HG03103 (cell line): ENCODE results near the gene KIF1A.
"Not testable (repeated sequence)": the region's sequence is repeated elsewhere in the genome, so short reads cannot be mapped to it uniquely, and the experiment has no call there.

Source experiments
- ATAC-seq: cut with Tn5 transposase; IDR thresholded peaks from one replicate; pipeline ENCODE4 v1.9.1; 2021; ENCODE audit warnings: low read depth; ENCODE audit not compliant: unreplicated experiment

KIF1A gene

DNA sequence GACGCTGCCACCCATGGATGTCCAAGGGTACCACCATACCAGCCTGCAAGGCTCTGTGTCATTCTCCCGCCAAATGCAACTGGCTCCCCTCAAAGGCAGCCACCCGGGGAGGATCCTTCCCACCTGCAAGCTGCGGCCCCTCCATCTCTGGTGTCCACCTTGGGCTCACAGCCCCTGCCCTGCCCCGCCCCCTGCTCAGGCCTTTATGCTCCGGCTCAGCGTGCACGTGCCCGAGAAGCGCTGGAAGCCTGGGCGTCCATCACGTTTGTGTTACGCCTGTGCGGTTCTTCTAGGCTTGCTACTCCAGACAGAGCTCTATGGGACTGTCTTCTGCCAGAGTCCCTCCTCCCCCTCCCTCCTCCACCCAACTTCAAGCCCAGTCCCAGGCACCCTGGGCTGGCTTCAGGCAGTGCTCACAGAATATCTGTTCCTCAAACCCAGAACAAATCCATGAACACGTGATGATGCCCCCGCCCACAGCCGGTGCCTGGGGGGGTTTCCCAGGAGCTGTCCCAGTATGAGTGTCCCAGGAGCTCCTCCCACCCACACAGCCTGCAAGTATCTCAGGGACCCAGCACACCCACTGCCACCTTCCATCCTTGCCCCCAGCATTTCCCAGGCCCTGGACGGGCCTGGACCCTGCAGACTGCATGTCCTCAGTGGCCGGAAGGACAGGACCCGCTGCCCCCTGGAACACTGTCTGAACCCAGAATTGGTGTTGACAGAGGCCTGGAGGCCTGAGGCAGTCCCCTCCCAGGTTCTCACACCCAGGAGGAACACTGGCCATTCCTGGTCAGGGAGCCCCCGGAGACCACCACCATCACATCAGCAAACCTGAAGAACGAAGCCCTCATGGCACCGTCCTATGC is 30.3 kb downstream of the KIF1A start:
- no peak for ATAC-seq

DNA sequence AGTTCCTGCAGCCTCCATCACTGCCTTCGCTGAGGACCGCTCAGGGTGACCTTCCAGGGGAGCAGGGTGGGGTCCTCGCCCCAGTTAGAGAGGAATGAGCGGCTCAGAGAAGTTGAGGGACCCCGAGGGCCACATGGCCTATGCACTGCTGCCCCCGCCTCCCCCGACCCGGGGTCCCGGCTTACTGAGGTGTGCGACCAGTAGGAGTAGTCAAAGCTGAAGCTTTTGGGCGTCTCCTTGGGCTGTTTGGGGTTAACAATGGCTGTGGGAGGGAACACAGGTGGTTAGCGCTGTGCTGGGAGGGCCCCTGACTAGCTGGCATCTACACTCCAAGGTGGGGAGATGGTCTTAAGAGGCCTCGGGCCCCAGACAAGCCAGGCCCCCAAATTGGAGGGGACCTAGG is 31.0 kb downstream of the KIF1A start:
- no peak for ATAC-seq

- ATAC-seq, result no peak
These were observed 31.5 kb downstream of the KIF1A start for GRCh38 chr2:240788482-240788881.

GRCh38 chr2:240787521-240788472 is 32.2 kb downstream of the KIF1A start:
- ATAC-seq, result no peak

DNA sequence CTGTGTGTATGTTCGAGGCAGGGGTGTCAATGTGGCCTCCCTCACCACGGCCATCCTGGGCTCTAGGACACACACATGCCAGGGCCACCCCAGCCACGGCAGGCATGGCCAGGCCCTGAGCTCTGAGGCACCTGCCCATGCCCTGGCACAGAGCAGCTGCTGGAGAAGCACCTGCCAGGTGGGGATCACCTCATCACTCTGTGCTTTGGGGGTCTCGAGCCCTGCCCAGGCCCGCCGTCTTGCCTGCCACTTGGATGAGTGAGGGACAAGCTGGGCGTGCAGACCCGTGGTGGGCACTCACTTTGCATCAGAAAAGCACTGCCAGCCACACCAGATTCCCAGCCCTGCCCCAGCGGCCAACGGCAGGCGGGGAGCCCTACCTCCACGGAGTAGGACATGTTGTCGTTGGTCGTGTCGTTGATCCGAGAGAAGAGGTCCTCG is 33.1 kb downstream of the KIF1A start:
- ATAC-seq, result no peak

DNA sequence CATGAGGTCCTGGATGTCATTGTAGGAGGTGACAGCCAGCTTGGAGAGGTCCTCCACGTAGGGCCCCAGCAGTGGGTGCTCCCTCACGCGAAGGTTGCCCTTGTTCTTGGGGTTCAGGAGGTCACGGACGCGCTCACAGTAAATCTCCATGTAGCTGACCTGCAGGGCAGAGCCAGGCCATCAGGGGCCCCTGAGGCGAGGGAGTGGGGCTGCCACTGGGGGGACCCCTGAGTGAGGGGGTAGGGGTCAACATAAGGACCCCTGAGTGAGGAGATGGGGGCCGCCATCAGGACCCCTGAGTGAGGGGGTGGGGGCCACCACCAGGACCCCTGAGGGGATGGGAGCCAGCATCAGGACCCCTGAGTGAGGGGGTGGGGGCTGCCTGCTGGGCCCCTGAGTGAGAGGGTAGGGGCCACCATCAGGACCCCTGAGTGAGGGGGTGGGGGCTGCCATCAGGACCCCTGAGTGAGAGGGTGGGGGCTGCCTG is 33.6 kb downstream of the KIF1A start:
- no peak for ATAC-seq

DNA sequence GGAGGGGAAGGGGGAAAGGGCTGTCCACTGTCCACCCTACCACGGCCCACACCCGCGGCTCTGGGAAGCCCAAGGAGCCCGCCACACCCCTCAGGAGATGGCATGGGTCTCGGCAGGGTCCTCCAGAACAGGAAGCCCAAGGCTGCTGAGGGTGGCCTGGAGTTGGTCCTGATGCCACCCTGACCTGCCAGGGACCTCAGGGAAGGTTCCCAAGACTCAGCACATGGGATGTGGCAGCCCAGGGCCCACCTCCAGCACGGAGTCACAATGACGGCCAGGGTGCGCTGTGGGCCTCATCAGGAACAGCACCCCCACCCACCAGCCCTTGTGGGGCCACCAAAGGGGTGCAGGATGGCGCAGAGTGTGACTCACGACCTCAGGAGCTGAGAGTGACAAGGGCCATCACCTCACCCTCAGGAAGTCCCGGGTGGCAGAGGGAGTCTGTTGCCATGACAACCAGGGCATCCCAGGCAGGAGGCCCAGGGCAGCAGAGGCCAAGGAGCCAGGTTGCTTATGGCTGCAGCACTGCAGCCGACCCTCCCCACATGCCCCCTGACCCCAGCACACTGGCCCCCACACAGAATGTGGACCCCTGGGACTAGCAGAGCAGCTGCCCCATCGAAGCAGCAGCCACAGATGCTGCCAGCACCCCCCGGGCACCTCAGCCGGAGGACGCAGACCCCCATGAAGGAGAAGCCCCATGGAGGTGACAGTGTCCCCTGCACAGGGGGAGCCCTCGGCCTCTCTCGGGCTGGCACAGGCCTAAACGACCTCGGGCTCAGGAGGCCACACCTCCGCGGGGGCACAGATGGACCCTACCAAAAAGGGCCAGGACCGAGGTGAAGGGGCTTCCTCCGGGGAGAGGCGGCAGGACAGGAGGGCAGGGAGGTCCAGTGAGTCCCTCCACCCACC is 34.3 kb downstream of the KIF1A start:
- ATAC-seq, result no peak

DNA sequence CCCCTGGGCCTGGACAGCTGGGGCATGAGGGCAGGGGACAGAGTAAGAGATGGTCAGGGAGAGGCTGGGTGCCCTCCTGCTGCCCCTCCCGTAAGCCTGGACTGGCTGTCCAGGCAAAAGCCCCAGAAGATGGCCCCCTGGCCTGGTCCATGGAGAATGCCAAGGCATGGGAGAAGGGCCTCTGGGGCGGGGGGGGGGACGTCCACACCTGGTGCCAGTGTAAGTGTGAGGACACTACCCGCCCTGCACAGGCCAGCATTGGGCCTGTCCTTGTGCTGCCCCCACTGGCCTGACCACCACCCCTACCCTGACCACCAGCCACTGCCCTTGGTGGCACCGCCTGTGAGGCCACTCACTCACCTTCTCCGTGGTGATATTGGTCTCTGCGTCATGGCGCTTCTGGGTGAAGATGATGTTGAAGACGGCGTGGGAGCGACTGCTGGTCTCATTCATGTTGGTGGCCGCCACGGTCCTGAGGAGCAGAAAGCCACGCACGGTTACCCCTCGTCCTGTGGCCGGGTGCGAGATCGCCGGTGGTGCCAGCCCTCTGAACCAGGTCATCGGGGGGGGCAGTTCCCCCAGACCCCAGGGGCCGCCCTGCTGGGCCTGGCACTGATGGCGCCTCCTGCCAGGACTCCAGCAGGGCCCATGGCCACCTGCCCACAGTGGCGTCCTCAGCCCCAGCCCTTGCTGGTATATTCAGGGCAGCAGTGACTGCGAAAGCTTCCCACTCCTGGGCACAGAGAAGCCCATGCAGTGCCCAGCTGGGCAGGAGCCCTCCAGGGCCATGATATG is 35.2 kb downstream of the KIF1A start:
- no peak for ATAC-seq

- no peak for ATAC-seq
These were observed 36.0 kb downstream of the KIF1A start for GRCh38 chr2:240783819-240784621.

GRCh38 chr2:240782886-240783818 is 36.9 kb downstream of the KIF1A start:
- no peak for ATAC-seq

DNA sequence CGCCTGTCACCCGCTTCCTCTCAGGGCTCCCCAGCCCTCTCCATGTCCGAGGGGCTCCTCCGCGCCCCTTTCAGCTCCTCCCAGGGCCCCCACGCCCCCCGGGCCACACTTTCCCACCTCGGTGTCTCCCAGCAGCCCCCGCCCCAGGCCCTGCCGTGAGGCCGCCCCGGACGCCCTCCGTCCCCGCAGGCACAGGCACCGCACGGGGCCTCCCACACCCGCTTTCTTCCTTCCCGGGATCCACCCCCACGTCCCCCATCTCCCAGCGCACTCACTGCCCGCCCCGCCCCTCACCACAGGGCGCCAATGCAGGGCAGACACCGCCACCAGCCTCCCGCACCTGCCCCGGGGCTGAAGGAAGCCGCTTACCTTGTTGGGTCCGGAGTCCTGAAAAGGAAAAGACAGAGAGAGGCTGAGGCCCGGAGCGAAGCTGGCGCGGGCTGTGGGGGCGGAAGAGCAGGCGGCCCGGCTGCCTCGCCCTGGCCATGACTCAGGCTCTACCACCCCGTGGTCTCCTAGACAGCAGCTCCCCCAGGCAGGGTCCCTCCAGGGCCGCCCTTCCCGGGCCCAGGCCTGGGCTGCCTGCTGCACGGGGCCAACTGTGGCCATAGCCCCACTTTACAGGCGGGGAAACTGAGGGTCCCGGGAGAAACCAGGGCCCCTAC is 37.7 kb downstream of the KIF1A start:
- ATAC-seq, result no peak

GRCh38 chr2:240781471-240782220 is 38.4 kb downstream of the KIF1A start:
- no peak for ATAC-seq

GRCh38 chr2:240780023-240780700 is 39.9 kb downstream of the KIF1A start:
- no peak for ATAC-seq

DNA sequence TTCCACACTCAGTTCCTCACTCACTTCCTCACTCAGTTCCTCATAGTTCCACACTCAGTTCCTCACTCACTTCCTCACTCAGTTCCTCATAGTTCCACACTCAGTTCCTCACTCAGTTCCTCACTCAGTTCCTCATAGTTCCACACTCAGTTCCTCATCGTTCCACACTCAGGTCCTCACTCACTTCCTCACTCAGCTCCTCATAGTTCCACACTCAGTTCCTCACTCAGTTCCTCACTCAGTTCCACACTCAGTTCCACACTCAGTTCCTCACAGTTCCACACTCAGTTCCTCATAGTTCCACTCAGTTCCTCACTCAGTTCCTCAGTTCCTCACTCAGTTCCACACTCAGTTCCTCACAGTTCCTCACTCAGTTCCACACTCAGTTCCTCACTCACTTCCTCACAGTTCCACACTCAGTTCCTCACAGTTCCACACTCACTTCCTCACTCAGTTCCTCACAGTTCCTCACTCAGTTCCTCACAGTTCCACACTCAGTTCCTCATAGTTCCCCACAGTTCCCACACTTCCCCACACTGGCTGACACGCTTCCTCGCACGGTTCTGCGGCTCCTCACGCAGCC is 40.7 kb downstream of the KIF1A start:
- ATAC-seq, result not testable (repeated sequence)

DNA sequence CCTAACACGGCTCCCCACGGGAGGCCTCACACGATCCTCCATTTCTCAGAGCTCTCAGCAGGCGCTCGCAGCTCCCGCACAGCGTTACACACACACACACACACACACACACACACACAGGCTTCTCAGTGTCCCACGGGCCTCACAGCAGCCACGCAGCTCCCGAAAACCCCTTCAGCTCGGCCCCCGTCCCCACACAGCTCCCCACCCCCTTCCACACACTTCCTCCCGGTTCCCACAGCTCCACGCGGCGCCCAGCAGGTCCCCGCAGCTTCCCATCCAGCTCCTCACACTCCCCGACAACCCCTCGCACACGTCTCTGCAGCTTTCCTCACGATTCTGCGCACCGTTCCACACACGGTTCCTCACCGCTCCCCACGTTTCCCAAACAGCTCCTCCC is 41.6 kb downstream of the KIF1A start:
- ATAC-seq, result no peak
